ENCODE results near the gene DNAJC18. TPM values are rescaled to one million over a fixed set of nuclear protein-coding genes. Genes with fewer than 3 reads are reported as not detected.
A peak's percentile ranks its signal among the peaks of the same experiment; 100 is the strongest.
"Not testable (repeated sequence)": the region's sequence is repeated elsewhere in the genome, so short reads cannot be mapped to it uniquely, and the experiment has no call there.

Gene DNAJC18
- total and polyA plus RNA-seq, 9 donors: 15.3 to 29.9 (median 20.2) TPM

DNA sequence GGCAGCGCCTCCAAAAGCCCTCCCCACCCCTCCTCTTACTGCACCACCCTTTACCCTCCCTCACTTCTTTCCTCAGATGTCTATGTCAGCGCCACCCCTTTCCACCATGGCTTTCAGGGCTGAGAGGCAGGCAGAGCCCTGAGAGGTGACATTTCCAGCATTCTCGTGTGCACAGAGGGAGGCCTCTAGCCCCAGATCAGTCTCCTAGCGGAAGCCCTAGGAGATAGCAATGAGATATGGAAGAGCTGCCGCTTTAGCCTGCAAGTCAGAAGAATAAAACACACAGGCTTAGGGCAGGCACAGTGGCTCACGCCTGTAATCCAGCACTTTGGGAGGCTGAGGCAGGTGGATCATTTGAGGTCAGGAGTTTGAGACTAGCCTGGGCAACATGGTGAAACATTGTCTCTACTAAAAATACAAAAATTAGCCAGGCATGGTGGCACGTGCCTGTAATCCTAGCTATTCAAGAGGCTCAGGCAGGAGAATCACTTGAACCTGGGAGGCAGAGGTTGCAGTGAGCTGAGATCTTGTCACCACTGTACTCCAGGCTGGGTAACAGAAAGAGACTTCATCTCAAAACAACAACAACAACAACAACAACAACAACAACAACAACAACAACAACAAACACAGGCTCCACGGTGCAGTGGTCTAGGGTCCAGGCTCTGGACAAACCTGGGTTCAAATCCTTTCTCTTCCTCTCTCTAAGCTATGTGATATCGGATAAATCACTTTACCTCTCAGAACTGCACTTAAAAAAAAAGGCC, 39.5 kb upstream of the DNAJC18 start:
- Histone ChIP-seq H3K36me3 (ENCODE audit: control insufficient read depth, insufficient read depth, low read length) (peaks cover 47% of the 10 kb centered on the region), H3K4me1 (ENCODE audit: control insufficient read depth, insufficient read depth, low read length) (peaks cover 48% of the 10 kb centered on the region)
- not testable (repeated sequence) for H3K27ac ChIP-seq (ENCODE audit: low read length); H3K27me3 ChIP-seq (ENCODE audit: control insufficient read depth, insufficient read depth, low read length); DNase-seq; H3K4me3 ChIP-seq (ENCODE audit: low read length); H3K9me3 ChIP-seq (replicated peaks; ENCODE audit: control insufficient read depth, low read depth, low read length)
- 64% methylated on average over 7 of the region's 9 CpGs for WGBS (ENCODE audit: insufficient coverage)

- no peak for DNase-seq
- Histone ChIP-seq H3K4me3 (ENCODE audit: low read length) (no peak overlapping the region), H3K9me3 (replicated peaks; ENCODE audit: control insufficient read depth, low read depth, low read length) (no peaks in the 10 kb centered on the region), H3K36me3 (ENCODE audit: control insufficient read depth, insufficient read depth, low read length) (peaks cover 46% of the 10 kb centered on the region), H3K27ac (ENCODE audit: low read length) (no peak overlapping the region), H3K27me3 (ENCODE audit: control insufficient read depth, insufficient read depth, low read length) (no peaks in the 10 kb centered on the region), H3K4me1 (ENCODE audit: control insufficient read depth, insufficient read depth, low read length) (peaks cover 45% of the 10 kb centered on the region)
- 58% methylated on average over 2 of the region's 13 CpGs for WGBS (ENCODE audit: insufficient coverage)
These were observed 36.7 kb upstream of the DNAJC18 start for GRCh38 chr5:139475865-139476617.

DNA sequence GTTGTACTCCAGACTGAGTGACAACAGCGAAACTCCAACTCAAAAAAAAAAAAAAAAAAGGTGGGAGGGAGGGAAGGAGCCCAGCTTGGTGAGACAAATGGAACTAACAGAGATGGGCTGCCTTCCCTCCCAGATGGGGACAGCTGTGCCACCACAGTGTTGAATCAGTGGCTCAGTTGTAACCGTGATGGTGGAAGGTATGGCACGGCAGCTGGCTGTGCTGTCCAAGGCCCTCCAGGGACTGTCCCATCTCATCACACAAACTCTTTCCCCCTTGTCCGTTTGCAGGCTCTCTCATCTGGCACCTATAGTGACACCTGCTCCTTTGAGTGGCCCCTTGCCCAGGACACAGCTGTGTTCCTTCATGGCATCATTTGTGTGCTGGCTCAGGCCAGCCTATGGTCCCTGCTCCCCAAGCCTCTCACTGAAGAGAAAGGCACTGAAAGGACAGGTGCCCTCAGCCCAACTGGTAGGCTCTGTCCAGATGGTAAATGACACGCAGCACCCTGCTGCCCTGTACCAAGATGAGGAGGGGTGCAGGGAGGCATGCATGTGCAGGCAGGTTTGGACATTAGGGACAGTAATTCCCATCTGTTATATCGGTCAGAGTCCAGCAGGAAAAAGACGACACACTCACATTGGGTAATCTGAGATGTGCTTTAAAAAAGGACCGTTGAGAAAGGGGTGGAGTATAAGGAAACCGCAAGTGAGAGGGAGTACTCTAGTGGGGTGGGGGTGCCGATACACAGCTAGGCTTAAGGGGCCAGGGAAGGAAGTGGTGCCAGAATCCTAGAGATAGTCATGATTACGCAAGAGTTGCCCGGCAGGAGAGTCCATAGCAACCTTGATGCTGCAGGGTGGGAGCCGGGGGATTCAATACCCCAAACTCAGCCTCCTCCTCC, 35.8 kb upstream of the DNAJC18 start:
- Histone ChIP-seq H3K4me1 (ENCODE audit: control insufficient read depth, insufficient read depth, low read length) (peaks cover 36% of the 10 kb centered on the region), H3K9me3 (replicated peaks; ENCODE audit: control insufficient read depth, low read depth, low read length) (no peaks in the 10 kb centered on the region), H3K4me3 (ENCODE audit: low read length) (no peak overlapping the region), H3K36me3 (ENCODE audit: control insufficient read depth, insufficient read depth, low read length) (peaks cover 37% of the 10 kb centered on the region), H3K27ac (ENCODE audit: low read length) (peak overlapping the region; percentile 29), H3K27me3 (ENCODE audit: control insufficient read depth, insufficient read depth, low read length) (no peaks in the 10 kb centered on the region)
- DNase-seq: peak; percentile 57
- WGBS (ENCODE audit: insufficient coverage): 35% methylated on average over 9 of the region's 13 CpGs

GRCh38 chr5:139473565-139473964, 34.2 kb upstream of the DNAJC18 start:
- Histone ChIP-seq H3K9me3 (replicated peaks; ENCODE audit: control insufficient read depth, low read depth, low read length) (no peaks in the 10 kb centered on the region), H3K27me3 (ENCODE audit: control insufficient read depth, insufficient read depth, low read length) (no peaks in the 10 kb centered on the region), H3K27ac (ENCODE audit: low read length) (peak overlapping the region; percentile 62), H3K36me3 (ENCODE audit: control insufficient read depth, insufficient read depth, low read length) (peaks cover 30% of the 10 kb centered on the region), H3K4me1 (ENCODE audit: control insufficient read depth, insufficient read depth, low read length) (peaks cover 34% of the 10 kb centered on the region), H3K4me3 (ENCODE audit: low read length) (no peak overlapping the region)
- no peak for DNase-seq
- 50% methylated on average over 1 of the region's 2 CpGs for WGBS (ENCODE audit: insufficient coverage)

- 29% methylated on average over 4 of the region's 8 CpGs for WGBS (ENCODE audit: insufficient coverage)
- peak overlapping the region; percentile 62 for H3K27ac ChIP-seq (ENCODE audit: low read length)
- peaks cover 34% of the 10 kb centered on the region for H3K4me1 ChIP-seq (ENCODE audit: control insufficient read depth, insufficient read depth, low read length)
- H3K4me3 ChIP-seq (ENCODE audit: low read length): no peak overlapping the region
- peaks cover 25% of the 10 kb centered on the region for H3K36me3 ChIP-seq (ENCODE audit: control insufficient read depth, insufficient read depth, low read length)
- no peaks in the 10 kb centered on the region for H3K9me3 ChIP-seq (replicated peaks; ENCODE audit: control insufficient read depth, low read depth, low read length)
- DNase-seq: peak; percentile 53
- H3K27me3 ChIP-seq (ENCODE audit: control insufficient read depth, insufficient read depth, low read length): no peaks in the 10 kb centered on the region
These were observed 33.8 kb upstream of the DNAJC18 start for GRCh38 chr5:139473105-139473504.

- H3K4me1 ChIP-seq (ENCODE audit: control insufficient read depth, insufficient read depth, low read length): peaks cover 34% of the 10 kb centered on the region
These were observed 33.2 kb upstream of the DNAJC18 start for GRCh38 chr5:139472386-139473030.

DNA sequence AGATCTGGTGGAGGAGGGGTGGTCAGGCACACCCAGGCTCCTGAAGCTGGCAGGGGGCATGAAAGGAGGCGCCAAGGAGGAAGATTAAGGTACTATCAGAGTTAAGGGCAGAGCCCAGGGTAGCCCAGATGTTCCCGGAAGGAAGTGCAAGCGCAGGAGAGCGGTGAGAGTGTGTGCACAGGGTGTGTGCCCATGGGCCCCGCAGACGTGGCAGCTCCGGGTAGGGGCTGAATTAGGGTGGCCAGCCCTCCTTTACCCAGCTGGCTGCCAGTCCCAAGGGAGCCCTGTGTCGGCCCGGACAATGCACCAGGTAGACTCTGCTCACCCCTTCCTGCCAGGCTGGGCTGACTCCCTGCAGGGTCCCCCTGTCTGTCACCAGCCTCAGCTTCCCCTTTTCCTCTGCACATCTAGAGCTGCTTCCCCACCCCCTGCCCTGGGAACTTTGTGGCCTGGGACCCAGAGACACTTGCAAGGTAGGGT, 31.5 kb upstream of the DNAJC18 start, which contains the start of gene SMIM33:
TSS of gene SMIM33 (plus strand) at position 184 of the 480 bp plus-strand sequence. CDS start at position 302, 118 bp downstream.
- WGBS (ENCODE audit: insufficient coverage): 83% methylated on average over 9 of the region's 9 CpGs
- H3K27ac ChIP-seq (ENCODE audit: low read length): no peak within 1 kb of the TSS
- no peaks in the 10 kb centered on the region for H3K27me3 ChIP-seq (ENCODE audit: control insufficient read depth, insufficient read depth, low read length)
- H3K4me1 ChIP-seq (ENCODE audit: control insufficient read depth, insufficient read depth, low read length): peaks cover 34% of the 10 kb centered on the region
- H3K9me3 ChIP-seq (replicated peaks; ENCODE audit: control insufficient read depth, low read depth, low read length): no peaks in the 10 kb centered on the region
- H3K4me3 ChIP-seq (ENCODE audit: low read length): no peak within 1 kb of the TSS
- H3K36me3 ChIP-seq (ENCODE audit: control insufficient read depth, insufficient read depth, low read length): peaks cover 9% of the 10 kb centered on the region
- DNase-seq: no peak

More at GRCh38 chr5:139472386-139473030, 33.2 kb upstream of the DNAJC18 start:
- peak overlapping the region; percentile 62 for H3K27ac ChIP-seq (ENCODE audit: low read length)
- 71% methylated on average over 11 of the region's 15 CpGs for WGBS (ENCODE audit: insufficient coverage)
- H3K27me3 ChIP-seq (ENCODE audit: control insufficient read depth, insufficient read depth, low read length): no peaks in the 10 kb centered on the region
- peaks cover 19% of the 10 kb centered on the region for H3K36me3 ChIP-seq (ENCODE audit: control insufficient read depth, insufficient read depth, low read length)
- no peak overlapping the region for H3K4me3 ChIP-seq (ENCODE audit: low read length)
- H3K9me3 ChIP-seq (replicated peaks; ENCODE audit: control insufficient read depth, low read depth, low read length): no peaks in the 10 kb centered on the region
- DNase-seq: no peak

DNA sequence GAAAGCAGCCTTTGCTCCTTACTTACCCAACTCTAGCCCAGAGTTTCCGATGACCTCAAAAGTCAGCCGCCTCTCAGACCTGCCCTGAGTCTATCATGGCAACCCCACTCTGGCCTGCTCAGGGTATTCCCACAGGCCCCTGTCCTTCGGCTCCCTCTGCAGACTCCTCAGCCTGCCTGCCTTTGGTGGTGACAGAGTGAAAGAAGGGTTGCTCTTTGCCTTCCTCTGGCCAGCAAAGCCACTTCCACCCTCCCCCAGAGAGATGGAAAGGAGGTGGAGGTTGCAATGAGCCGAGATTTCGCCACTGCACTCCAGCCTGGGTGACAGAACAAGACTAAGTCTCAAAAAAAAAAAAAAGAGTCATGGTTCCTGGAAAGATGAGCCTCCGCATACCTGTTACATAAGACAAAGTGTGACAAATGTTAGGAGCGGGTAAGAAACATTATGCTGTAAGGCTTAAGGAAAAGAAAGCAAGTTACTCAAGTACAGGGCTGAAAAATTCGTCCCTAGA, 29.2 kb upstream of the DNAJC18 start:
- Histone ChIP-seq H3K4me3 (ENCODE audit: low read length) (no peak overlapping the region), H3K4me1 (ENCODE audit: control insufficient read depth, insufficient read depth, low read length) (peaks cover 13% of the 10 kb centered on the region), H3K36me3 (ENCODE audit: control insufficient read depth, insufficient read depth, low read length) (no peaks in the 10 kb centered on the region), H3K9me3 (replicated peaks; ENCODE audit: control insufficient read depth, low read depth, low read length) (no peaks in the 10 kb centered on the region), H3K27me3 (ENCODE audit: control insufficient read depth, insufficient read depth, low read length) (no peaks in the 10 kb centered on the region), H3K27ac (ENCODE audit: low read length) (no peak overlapping the region)
- no peak for DNase-seq
- WGBS (ENCODE audit: insufficient coverage): 45% methylated on average over 5 of the region's 8 CpGs

DNA sequence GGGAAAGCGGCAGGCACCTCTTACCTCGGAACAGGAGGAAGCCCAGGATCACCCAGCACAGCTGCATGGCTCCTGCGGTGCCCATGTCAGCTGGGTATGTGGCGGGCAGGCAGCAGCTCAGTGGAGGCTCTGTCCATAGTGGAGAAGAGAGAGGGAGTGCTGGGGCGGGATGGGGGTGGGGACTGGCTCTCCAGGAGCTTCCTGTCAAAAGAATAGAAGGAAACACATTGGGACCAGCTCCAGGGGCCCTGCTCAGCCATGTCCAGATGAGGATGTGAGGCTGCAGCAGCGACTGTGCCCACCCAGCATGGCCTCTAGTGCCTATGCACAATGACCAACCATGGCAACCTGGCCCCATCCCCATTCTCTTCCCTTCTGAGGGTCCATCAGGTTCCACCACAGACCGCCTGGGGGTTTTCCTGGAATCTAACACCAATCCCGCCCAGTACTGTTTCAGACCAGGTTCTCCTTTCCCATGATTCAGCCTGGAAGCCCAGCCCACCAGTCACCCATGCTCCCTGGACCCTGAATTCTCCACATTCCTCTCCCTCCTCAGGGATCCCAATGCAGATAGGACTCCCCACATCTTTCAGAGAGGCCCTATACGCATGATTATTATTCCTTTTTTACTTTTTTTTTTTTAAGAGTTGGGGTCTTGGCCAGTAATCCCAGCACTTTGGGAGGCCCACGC, 23.4 kb upstream of the DNAJC18 start, which contains the start of gene ECSCR:
TSS of gene ECSCR (minus strand) at position 158 of the 691 bp plus-strand sequence. CDS start at position 85, 73 bp downstream.
- Histone ChIP-seq H3K27me3 (ENCODE audit: control insufficient read depth, insufficient read depth, low read length) (no peaks in the 10 kb centered on the region), H3K27ac (ENCODE audit: low read length) (peak within 1 kb of the TSS; percentile 84), H3K4me1 (ENCODE audit: control insufficient read depth, insufficient read depth, low read length) (peaks cover 5% of the 10 kb centered on the region), H3K4me3 (ENCODE audit: low read length) (peak within 1 kb of the TSS; percentile 34), H3K36me3 (ENCODE audit: control insufficient read depth, insufficient read depth, low read length) (no peaks in the 10 kb centered on the region), H3K9me3 (replicated peaks; ENCODE audit: control insufficient read depth, low read depth, low read length) (no peaks in the 10 kb centered on the region)
- DNase-seq: peak; percentile 45
- 65% methylated on average over 8 of the region's 10 CpGs for WGBS (ENCODE audit: insufficient coverage)

Data from muscle of leg (tissue), 11 donors.